Measurements from ENCODE around the gene DNASE1L3.

The DNASE1L3 gene

DNA sequence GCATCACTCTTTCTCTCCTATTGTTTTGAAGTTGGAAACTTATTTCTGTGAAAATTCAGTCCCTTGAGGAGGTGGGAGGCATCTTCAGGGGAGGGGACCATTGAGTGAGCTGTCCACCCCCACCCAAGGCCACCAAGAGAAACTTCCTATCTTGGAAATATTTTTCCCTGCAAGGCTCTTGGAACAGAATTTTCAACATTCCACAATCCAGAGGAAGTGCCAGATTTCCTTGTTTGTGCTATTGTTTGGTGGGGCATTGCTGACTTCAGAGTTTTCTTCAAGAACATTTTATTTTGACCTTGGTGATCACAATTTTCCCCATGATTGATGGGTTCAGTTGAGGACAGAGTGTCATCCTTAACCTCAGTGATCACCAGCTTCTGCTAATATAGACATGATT lies 12.0 kb downstream of the DNASE1L3 start:
- DNase-seq: no peak

DNA sequence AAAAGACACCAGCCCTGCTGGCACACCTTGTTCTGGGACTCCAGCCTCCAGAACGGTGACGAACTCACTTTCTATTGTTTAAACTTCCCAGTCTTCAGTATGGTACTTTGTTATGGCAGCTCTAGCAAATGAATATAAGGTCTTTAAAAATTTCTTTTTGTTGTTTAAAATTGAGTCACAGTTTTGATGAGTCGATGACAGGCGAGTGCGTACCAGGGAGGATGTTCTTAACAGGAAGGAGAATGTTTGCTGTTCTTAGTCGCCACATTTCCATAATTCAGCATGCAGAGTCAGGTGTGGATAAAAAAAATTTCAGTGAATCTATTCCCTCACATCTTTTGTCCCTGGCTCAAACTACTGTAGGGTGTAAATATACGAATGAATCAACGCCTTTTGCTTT lies 12.4 kb downstream of the DNASE1L3 start:
- no peak for DNase-seq

DNA sequence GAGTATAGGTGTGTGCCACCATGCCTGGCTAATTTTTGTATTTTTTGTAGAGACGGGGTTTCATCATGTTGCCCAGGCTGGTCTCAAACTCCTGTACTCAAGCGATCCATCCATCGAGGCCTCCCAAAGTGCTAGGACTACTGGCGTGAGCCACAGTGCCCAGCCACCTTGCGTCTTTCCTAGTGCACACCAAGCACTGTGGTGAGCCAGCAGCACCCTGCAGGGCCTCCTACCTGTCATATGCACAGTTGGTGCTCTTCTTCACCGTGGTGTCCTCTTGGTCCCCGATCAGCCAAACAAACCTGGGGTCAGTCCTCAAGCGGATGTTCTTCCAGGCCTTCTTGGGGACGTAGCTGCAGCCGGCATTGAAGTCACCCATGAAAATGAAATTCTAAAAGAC lies 13.2 kb downstream of the DNASE1L3 start:
- DNase-seq: no peak

DNA sequence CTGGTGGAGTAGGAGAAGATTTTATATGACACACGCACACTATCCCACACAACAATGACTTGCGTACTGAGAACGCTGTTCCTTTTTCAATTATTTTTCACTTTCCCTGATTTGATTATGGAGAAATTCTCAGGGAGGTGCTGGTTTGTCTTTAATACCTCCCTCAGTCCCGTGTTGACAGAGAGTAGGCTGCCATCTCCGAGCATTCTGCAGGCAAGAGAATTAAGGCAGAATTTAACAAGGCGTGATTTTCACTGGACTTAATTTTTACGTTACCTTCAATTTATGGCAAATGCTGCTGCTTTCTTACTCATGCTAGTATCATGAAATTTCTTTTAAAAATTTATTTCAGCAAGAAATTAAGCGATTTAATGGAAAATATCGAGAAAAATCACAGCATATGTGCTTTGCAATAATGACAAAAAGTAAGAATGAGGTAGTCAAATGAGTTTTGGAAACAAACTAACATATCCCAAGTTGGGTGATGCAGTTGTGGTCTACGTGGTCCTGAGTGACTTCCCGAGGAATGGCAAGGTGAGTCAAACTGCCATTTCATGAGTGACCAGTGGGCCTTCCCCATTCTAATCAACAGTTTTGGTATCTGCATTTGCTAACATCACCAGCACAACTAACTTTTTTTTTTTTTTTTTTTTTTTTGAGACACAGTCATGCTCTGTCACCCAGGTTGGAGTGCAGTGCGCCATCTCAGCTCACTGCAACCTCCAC lies 16.9 kb downstream of the DNASE1L3 start:
- DNase-seq: no peak

DNA sequence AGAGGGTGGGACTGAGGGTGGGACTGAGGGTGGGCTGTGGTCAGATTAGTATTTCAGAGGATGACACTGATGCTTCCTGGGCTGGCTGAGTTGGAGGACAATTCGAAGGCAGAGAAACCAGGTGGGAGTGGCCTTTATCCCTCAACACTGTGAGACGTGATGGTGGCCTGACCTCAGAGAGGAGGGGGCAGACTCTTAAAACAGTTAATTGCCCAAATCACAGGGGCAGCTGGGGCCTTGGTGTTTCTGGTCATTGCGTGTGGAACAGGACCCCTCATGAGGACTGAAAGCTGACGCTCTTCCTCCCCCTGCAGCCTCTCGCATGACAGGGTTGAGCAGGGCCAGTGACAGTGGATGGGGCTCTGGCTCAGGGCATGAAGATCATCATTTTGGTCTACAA lies 18.7 kb downstream of the DNASE1L3 start:
- no peak for DNase-seq

DNA sequence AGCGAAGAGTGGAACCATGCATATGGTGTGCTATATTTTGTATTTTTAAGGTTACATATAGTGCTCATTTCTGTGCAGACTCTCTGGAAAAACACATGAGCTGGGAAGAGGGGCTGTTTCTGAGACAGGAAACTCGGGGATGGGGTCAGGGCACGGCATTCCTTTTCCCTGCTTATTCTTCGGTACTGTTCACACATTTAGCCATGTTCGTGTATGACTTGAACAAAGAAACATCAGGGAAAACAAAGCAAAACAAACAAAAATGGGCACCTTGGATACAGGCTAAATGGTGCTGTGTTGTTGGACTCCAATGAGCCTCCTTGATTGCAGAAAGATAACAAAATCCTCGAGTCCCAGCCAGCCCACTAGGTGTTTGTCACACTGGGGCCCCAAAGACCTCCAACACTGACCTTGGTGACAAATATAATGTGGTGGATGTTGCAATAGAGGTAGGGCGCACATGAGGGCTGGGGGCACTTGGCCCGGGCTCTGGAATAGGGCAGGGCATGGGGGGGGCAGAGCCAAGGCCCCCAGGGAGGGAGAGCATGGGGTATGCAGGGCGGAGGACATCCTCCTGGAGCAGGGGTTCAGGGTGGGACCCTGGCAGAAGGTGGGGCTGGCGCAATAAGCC lies 19.3 kb downstream of the DNASE1L3 start:
- no peak for DNase-seq

DNA sequence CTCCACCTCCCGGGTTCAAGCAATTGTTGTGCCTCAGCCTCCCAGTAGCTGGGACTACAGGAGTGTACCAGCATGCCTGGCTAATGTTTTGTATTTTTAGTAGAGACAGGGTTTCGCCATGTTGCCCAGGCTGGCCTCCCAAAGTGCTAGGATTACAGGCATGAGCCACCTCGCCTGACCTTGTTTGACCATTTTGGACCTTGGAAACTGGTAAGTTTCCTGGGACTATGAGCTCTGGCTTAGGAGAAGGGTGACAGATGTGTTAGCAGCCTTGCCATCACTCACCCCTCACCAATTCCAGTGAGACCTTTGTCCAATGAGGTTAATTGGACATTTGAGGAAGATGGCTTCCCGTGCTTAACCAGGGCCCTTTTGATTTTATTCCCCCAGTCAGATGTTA lies 19.9 kb downstream of the DNASE1L3 start:
- no peak for DNase-seq

DNA sequence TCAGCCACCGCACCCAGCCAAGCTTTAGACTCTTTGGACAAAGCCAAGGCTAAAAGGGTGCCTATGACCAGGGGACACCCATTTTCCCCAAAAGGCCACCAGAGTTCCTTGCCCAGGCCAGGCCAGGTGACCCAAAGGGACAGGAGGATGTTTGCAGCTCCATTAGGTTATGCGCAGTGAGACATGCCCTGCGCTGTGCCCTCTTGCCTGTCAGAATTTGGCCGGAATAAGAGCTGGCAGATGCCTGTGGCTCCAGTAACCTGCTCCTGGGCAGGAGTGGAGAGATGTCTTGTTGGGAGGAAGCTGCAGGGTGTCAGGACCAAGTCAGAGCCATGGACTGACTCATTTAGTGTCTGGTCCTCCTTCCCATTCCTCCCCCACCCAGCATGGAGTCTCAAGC lies 20.5 kb downstream of the DNASE1L3 start:
- no peak for DNase-seq

DNA sequence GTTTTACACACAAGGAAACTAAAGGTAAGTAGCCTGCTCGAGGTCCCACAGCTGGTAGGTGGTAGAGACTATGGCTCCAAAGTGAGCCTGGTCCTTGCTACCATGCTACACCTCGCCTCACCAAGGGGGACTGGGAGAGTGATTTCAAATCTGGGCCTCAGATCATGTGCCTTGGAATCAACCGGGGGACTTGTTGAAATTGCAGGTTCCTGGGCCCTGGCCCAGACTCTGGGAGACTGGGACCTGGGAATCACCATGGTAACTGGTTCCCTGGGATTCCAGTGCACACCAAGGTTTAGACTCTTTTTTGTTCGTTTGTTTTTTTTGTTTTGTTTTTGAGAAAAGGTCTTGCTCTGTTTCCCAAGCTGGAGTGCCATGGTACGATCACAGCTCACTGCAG lies 21.1 kb downstream of the DNASE1L3 start:
- DNase-seq: no peak

DNA sequence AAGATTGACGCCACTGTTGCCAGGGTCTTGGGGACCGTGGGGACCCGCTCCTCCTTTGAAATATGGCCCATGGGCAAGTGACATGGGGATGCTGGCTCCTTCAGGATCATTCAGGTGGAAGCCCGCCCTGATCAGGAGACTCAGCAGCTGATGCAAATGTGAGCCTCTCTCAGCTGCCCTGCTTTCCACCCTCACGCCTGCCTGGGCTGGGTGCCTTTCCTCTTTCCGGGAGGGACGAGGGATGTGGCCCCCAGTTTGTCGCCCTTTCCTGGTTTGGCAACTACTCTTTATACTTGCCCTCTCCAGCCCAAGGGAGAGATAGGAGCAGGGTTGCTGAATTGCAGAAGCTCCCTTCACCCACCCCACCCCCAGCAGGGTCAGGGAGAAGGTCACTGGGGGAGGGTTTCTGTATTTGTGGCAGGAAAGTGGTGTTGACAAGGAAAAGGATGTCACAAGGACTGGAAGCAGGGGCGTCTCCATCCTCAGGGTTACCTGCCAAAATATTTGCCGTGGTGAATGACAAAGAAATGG lies 21.8 kb downstream of the DNASE1L3 start:
- no peak for DNase-seq

DNA sequence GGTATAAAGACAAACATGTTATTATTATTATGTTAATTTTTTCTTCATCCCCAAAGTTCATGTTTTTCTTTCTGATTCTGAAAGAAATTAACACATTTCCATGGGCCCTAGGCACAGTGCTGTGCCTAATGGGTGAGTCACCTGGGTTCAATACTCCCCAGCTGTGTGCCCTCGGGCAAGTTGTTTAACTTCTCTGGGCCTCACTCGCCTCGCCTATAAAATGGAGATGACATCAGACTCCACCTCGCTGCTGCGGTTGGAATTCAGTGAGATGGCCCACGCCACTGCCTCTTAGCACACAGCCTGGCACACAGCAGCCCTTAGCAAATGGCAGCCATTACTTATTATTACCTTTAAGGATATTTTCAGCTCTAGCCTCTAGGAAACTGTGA lies 22.6 kb downstream of the DNASE1L3 start:
- DNase-seq: no peak

DNA sequence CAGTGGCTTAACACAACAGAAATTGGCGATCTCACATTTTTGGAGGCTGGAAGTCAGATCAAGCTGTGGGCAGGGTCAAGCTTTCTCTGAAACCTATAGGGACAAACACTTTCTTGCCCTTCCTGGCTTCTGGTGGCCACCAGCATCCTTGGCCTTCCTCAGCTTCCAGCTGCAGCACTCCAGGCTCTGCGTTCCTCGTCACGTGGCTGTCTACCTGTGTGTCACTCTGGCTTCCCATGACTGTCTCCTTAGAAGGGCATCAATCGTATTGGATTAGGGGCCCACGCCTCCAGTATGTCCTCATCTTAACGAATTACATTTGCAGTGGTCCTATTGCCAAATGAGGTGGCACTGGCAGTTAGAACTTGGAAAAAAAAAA lies 25.8 kb downstream of the DNASE1L3 start:
- DNase-seq: no peak

DNA sequence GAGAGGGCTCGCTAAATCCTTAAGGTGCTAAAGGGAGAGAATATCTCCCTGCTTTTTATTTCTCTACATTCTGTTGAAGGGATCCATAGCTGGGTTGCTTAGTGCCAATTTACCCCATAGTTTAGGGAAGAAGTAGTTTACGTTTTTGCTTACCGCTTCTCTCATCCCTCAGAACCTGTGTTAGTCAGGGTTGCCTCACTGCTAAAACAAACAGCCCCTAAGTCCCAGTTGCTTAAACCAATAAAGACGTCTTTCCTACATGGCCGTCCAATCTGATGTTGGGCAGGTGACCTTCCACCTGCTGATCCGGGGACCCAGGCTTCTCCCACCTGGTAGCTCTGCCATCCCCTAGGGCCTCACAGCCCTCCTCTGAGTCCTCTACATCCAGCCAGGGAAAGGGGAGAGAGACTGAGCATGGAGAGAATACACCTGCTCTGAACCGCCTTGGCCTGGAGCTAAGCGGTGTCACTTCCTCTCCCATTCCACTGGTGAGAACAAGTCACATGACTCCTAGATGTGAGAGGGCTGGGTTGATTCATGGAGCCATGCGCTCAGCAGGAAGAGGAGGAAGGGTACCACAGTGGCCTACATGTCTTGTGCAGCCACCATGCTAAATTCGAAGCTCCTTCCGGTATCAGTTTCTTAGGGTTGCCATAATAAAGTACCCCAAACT lies 26.3 kb downstream of the DNASE1L3 start:
- DNase-seq: no peak

DNA sequence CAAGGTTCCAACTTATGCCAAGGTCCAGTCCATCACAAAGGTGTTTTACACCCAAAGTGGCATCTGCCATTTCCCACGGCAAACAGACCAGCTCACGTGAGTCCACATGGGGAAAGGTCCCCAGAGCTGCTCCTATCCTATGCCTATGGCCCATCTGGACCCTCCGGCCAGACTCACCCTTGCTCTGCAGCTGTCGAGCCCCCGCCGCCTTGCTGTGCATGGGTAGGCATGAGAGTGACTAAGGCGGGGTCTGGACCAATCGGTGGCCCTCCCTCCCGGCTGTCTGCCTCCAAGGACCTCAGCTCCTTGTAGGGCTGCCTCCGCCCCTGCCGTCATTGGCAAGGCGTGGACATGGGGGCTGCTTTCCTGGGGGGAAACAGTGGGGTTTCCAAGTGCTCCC lies 26.9 kb downstream of the DNASE1L3 start:
- no peak for DNase-seq

DNA sequence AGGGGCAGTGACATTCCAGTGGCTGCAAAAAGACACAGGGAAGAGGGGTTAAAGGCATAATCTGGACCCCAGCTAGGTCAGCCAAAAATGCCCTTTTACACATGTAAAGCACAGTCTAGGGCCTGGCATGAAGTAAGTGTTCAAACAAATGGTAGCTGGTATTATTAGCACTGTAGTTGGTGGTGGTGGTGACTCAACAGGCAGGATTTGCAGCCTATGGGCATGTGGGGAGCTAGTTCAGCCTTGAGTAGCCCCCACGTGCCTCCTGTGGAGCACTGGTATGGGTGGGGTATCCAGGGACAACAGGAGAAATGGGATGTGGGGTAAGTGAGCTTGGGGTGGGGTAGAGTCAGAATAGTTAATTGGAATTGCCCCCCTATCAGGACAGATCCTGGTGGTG lies 27.6 kb downstream of the DNASE1L3 start:
- no peak for DNase-seq

DNA sequence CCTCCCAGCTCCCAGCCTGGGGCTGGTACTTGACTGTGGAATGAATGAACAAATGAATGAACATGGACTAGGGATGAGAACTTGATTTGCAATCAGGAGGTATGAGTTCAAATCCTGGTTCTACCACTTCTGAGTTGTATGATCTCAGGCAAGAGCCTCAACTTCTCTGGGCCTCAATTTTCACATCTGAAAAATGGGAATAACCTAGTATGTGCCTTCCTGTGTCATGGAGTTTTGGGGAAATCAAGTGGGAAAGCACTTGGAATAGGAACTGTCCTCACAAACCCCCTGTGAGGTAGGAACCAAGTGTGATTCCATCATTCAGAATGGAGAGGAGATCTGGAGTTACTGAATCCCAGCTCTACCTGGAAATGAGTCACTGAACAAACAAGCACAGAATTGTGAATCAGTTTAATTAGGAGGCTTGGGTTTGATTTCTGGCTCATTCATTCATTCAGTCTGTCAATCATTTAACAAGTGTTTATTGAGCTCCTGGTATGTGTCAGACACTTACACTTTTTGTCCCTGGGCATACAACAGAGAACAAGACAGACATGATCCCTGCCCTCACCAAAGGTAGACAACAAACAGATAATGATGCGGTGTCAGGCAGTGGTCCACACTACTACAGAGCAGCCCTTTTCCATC lies 29.7 kb downstream of the DNASE1L3 start:
- no peak for DNase-seq

DNA sequence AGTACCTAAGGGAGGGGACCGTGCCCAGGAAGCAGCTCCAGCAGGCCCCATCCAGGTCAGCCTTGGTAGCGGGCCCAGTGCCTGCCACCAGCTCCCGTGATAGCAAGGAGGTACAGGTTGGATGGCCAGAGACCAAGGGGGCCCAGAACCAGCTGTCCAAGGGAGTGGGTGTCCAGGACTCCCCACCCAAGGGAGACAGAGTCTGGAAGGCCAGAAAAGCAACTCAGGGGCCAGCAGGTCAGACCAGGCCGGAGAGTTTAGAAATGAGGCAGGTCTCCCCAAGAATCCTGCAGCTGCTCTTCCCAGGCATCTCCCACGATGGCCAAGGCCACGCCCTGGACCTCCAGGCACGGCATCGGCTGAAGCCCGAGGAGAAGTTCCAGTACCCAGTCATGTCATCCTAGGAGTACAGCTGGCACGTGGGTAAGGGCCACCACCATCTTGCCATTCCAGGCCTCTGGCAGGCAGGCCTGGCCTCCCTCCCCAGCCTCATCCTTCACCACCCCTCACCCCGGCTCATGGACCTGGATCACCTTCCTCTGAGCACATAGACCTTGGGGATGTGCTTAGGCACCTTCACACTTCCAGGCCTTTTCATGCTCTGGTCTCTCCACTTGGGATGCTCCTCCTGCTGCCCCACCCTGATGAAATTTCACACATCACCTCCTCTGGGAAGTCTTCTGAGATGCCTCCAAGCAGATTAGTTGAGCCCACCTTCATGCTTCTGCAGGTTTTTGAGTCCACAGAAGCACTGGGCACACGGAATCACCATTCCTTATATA lies 30.5 kb downstream of the DNASE1L3 start:
- no peak for DNase-seq

DNA sequence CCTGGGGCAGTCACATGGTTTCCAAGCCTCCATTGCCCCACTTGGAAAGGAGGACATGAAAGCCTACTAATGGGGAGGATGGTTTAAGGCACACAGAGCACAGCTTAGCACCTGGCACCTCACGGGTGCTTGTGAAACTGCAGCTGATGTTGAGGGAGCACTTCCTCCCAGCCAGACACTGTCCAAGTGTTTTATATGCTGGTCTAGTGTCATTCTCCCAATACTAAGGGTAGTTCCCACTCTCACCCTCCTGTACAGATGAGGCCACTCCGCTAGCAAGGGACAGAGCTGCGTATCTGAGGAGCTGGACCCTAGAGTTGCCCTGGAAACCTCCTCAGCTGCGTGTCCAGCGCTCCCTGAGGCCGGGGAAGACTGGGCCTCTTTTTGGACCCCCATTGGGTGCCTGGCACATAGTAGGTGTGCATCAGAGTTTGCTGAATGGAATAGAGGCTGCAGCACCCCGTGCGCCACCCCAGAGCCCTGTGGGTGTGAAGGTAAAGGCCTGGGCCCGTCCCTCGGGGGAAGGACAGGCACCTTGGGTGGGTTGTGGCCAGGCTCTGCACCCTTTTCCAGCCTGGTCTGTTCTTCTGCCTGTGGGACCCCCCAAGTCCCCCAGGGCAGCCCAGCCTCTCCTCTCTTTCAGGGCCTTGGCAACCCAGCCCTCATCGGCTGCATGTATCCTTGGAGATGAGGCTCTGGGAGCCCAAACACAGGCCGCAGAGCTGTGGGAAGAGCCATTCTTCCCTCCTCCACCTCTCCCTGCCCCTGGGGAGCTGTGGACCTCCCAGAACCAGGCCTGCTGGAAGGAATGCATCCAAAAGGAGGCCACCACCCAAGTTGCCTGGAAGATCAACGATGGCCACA lies 31.3 kb downstream of the DNASE1L3 start:
- no peak for DNase-seq

DNA sequence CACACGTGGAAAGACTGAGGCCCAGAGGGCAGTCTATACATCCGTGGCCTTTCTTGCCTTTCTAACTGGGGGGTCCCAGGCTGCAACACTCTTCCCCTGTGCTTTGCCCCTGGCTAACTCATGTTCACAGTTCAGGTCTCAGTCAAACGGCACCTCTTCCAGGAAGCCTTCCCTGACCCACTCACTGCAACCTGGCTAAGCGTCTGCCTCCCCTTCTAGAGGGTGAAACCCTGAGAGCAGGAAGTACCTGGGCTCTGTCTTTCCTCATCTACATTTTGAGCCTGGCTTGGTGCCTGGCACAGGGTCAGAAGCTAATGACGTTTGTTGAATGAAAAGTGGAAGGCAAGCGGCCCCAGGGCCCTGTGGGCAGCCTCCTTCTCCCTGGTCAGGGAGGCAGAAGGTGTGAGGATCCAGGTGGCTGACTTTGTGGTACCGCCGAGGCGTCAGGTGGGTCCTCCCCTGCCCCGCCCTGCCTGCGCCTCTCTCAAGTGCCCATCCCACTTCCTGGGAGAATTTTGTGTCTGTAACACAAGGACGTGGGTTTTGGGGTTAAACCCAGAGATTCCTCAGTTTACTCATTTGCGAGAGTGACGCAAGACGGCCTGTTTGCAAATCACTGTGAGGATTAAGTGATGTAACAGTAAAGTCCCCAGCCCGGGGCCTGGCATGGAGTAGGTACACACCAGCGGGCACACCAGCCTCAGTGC lies 32.1 kb downstream of the DNASE1L3 start:
- DNase-seq: no peak

DNA sequence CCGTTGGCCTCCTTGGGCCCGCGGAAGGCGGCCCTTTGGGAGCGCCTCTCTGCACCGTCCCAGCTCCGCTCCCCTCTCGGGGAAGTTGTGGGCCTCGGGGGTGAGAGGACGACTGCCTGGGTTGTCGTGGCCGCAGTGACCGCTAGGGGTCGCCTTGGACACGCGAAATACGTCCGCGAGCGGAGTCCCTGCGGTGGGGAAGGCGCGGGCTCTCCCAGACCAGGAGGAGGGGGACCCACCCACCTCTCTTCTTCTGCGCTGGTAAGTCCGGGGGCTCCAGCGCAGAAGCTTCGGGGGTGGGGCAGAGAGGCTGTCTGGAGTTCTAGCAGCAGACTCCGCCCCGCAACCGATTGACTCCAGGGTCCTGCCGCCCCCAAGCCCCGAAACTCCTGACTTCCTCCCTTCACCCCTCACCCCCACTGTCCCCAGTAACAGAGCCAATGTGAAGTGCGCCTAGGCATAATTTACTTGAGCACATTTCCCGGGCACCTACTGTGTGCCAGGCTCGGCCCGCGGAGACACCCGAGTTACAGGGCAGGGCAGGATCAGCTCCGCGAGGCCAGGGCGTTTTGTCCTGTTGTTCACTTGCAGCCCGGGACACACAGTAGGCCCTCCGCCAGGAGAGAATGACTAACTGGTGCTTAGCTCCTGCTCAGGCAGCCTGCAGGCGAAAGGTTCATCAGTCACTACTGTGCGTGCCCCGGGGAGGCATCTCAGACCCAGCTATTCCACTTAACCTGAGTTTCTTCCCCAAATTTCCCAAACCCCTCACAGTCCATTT lies 32.8 kb downstream of the DNASE1L3 start:
- peak; percentile 64 to 93 for DNase-seq

All from inflammatory macrophage treated with lipopolysaccharide for 1 hour (primary cell).